Activated CD4-positive, alpha-beta T cell treated with anti-CD3 and anti-CD28 coated beads, Interleukin-2, amount 50 U/mL, for 48 hours (primary cell): Measurements from ENCODE around the gene UNC80.

Experiments
- DNase-seq, 2 experiments: peaks; one replicate each; pipeline ENCODE4 v3.0.0-alpha.2; 2020

Gene UNC80

GRCh38 chr2:209913786-209914345, 142.2 kb downstream of the UNC80 start:
- no peak for DNase-seq

- DNase-seq = no peak
These were observed 145.6 kb downstream of the UNC80 start for GRCh38 chr2:209917154-209917771.

- no peak for DNase-seq
These were observed 146.6 kb downstream of the UNC80 start for GRCh38 chr2:209918251-209918650.

GRCh38 chr2:209922116-209922515, 150.5 kb downstream of the UNC80 start:
- no peak for DNase-seq

- DNase-seq = no peak
These were observed 157.7 kb downstream of the UNC80 start for GRCh38 chr2:209929369-209929768.

GRCh38 chr2:209933499-209934483, 162.2 kb downstream of the UNC80 start:
- DNase-seq = no peak

GRCh38 chr2:209936106-209936666, 164.6 kb downstream of the UNC80 start:
- DNase-seq = no peak

GRCh38 chr2:209937893-209938292, 166.3 kb downstream of the UNC80 start:
- no peak for DNase-seq

- DNase-seq = no peak
These were observed 167.3 kb downstream of the UNC80 start for GRCh38 chr2:209938906-209939305.

GRCh38 chr2:209940936-209941335, 169.3 kb downstream of the UNC80 start:
- no peak for DNase-seq

- no peak for DNase-seq
These were observed 170.8 kb downstream of the UNC80 start for GRCh38 chr2:209942426-209942825.

GRCh38 chr2:209942936-209943605, 171.4 kb downstream of the UNC80 start:
- DNase-seq = no peak

GRCh38 chr2:209943776-209944175, 172.1 kb downstream of the UNC80 start:
- DNase-seq = no peak

GRCh38 chr2:209946539-209946938, 174.9 kb downstream of the UNC80 start:
- DNase-seq = no peak

- no peak for DNase-seq
These were observed 184.6 kb downstream of the UNC80 start for GRCh38 chr2:209956271-209956670.

GRCh38 chr2:209958016-209958415, 186.4 kb downstream of the UNC80 start:
- no peak for DNase-seq

GRCh38 chr2:209960045-209960444, 188.4 kb downstream of the UNC80 start:
- DNase-seq = no peak

GRCh38 chr2:209960676-209961630, 189.3 kb downstream of the UNC80 start:
- peak; percentile 19 to 48 for DNase-seq

- no peak for DNase-seq
These were observed 194.1 kb downstream of the UNC80 start for GRCh38 chr2:209965723-209966122.

GRCh38 chr2:209969692-209970091, 198.1 kb downstream of the UNC80 start:
- no peak for DNase-seq

GRCh38 chr2:209970271-209970670, 198.6 kb downstream of the UNC80 start:
- no peak for DNase-seq

GRCh38 chr2:209970711-209971110, 199.1 kb downstream of the UNC80 start:
- no peak for DNase-seq
